IPS-NIHi7 (cell line): ENCODE data around the gene LRRK2.
A peak's percentile ranks its signal among the peaks of the same experiment; 100 is the strongest.
"Not testable (repeated sequence)": the region's sequence is repeated elsewhere in the genome, so short reads cannot be mapped to it uniquely, and the experiment has no call there.

ENCODE experiments used
- DNase-seq: peaks from one replicate; pipeline ENCODE4 v3.0.0; 2012; ENCODE audit warnings: mixed read lengths; ENCODE audit errors: extremely low spot score

Gene LRRK2

DNA sequence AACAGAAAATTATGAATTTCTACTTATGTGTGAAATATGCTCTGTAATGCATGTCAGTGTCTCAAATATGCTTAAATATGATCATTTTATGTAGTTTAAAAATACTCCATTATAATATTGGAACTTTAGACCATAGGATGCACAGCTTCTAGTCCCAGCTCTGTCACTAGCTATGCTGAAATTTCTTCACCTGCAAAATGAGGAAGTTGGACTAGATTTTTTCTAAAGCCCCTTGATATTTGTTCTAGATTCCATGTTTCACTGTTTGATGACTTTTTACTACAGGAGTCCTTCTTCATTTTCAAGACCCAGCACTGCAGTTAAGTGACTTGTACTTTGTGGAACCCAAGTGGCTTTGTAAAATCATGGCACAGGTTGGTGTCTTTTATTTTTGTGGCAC, 90.1 kb downstream of the LRRK2 start:
- no peak for DNase-seq

DNA sequence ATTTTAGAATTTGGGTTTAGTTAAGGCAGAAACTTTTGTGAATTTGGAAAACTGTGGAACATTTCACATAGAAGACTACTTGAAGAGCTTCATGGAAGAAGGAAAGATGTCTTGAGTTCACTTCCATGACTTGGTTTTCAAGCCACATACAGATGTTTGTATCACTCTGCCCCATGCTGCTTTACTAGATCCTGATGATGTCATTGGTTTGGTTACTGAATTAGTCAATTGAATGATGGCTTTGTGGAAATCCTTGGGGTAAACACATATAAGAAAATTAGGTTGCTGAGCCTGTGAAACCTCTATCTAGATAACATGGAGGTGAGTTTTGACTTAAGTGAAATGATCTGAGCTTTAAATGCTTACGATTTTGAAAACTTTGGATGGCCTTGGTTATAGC, 90.6 kb downstream of the LRRK2 start:
- DNase-seq, result no peak

DNA sequence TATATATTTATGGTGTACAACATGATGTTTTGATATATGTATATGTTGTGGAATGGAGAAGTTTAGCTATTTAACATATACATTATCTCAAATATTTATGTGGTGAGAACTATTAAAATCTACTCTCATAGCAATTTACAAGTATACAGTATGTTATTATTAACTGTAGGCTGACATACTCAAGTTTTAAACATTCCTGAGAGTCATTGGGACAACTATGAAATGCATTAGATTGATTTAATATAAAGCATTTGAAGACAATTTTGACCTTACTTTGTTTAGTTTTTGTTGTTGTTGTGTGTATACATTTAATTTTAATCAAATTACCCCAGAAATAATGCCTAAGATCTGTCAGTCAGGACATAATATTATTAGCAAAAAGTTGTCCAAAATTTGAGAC, 99.5 kb downstream of the LRRK2 start:
- DNase-seq, result no peak

DNA sequence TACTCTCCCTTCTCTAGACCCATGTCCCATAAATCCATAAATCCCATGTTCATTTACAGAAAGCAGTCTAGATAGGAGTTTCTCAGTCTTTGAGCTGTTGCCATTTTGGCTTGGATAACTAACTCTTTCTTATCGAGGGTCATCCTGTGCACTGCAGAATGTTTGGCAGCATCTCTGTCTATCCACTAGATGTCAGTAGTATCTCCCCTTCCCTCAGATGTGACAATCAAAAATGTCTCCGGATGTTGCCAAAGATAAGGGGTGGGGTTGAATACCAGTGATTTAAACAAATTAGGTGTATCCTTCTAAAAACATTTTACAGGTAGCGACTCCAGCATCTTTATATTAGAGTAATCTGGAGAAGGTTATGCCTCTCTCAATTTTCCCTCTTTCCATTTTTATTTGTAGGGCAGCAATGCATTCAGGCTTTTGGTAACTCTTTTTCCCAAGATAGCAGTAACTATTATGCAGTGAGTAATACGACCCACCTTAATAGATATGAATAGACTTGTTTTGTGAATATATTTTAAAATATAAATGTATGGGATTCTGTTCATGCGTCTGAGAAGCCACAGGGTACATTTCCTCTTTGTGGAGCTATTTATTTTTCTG, 100.7 kb downstream of the LRRK2 start:
- peak; percentile 63 for DNase-seq

DNA sequence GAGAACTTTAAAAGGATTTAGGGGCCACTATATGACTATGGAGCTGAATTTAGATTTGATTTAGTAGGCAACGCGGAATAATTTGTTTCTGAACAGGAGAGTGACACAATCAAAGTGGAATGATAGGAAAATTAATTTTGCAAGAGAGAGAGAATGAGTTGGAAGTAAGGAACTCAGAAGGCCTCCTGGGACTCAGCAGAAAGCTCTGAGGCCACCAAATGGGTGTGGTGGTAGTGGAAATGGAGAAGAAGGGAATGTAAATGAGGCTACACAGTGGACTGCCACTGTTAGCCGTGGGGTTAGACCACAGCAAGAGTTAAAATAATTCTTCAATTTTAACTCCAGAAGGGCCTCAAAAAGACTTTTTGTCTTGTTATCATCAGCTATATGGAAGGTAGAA, 102.7 kb downstream of the LRRK2 start:
- DNase-seq, result no peak

DNA sequence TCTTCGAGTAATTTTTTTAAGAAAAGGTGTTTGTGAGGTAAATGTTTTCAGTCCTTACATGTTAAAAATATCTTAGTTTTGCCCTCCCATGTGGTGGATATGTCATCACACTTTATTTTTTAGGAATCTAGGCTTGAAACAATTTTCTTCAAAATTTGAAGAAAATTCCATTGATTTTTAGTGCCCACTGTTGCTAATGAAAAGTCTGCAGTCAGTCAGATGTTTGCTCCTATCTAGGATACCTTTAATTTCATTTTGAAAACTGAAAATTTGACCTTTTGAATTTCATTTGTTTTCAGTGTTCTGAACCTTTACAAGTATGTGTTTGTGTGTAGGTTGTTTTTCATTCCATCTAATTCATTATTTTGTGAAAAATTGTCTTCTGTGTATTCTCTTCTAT, 105.4 kb downstream of the LRRK2 start:
- DNase-seq, result no peak

DNA sequence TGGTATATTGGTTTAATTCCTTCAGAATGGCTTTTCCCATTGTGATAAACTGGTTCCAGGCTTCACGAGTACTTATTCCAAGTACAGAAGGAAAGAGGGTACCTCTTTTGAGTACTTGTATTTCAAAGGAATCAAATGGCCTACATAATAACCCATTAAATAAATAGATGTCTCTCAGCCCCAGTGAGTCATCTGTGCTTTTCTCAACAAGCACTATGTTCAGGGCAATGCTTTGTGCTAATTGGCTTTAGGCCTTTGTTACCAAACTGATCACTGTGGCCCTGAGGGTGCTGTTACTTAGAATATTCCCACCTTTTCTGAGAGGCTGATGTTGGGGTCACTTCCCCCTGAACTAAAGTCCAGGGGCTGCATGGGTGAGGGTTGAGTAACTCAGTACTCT, 107.1 kb downstream of the LRRK2 start:
- no peak for DNase-seq

DNA sequence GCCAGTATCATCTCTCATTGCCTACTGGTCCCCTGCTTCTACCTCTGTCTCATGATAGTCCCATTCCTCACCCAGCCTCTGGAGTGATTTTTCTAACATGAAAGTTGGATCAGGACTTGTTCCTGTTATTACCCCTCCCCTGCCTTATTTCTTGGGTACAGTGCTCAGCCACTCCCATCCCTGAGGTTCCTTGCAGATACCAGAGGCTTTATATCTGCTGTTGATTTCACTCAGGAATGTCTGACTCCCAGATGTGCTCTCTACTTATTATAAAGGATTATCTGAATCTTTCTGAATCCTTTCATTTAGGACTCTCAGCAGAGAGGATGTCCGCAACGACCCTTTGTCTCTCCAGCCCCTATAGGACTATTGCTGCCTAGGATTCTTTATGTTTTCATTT, 111.2 kb downstream of the LRRK2 start:
- no peak for DNase-seq

DNA sequence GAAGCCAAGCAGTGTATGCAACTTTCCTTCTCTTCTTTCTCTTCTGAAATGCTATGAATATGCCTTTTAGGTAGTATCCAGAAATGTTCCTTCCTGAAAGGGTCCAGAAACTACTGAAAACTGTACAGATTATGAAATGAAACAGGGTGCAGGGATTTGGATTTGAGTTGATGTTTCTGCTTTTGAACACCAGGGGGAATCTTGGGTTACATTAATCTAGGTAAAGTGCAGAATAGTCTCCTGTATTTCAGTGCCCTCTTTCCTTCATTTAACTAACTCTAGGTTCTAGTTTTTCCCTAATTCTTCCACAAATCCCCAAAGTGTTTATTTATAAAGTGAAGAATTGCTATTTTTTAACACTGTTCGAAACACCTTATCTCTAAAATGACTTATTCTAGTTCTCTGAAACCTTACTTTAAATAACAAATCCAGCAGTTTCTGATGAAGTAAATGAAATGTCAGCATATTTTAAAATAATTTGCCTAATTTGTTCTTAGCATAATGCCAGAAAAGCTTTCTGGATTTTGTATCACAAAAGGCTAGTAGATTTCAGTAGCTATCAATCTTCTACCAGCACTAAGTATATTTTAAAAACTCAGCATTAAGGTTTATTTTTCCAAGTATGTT, 111.9 kb downstream of the LRRK2 start:
- peak; percentile 22 for DNase-seq

DNA sequence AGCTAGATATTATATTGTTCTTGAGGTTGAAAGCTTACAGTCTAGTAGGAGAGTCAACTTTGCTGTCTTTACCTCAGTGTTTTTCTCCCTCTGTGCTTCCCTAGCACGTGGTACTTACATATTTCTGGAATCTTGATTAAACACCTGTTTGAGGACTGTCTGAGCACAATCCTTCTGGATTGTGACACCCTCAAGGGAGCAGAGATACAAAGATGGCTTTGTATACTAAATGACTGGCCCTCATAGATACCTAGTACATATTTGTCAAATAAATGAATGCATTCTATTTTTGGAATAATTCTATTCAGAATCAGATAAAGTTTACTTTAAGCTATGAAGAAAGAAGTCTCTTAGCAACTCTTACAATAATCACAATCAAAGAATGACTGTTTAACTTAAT, 113.3 kb downstream of the LRRK2 start:
- DNase-seq, result no peak

DNA sequence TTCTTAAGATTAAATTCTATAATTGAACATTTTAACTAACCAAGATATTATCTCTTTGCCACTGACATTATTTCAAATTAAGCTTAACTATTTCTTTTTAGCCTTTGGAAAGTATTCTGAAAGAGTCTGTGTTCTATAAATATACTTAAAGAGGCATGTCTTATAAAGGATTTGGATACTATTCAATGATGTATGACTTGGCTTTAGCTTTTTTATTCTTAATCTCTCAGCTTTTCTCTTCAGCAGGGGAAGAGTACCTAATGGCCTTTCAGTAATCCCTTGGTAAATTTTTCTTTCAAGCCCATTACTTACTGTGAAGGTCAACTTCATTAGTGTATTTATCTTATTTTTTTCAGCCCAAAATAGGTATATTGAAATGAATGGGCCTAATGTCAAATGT, 113.8 kb downstream of the LRRK2 start:
- DNase-seq, result no peak

DNA sequence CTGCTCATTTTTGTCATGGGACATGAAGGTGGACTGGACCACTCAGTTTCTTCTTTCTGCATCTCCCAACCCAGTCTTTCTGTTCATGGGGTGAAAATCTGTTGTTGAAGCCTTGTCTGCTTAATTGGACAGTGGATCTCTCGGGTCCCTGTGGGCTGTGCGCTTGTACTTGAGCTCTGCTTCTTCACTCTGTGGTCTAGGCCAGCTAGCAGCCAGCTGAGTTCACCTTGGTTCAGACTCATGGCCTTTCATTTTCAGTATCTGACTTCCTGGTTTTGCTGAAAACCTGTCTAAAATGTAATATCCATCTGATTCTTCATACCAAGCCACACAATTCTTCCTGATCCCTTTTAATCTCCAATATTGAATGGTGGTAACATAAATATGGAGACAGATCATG, 117.2 kb downstream of the LRRK2 start:
- DNase-seq, result no peak

DNA sequence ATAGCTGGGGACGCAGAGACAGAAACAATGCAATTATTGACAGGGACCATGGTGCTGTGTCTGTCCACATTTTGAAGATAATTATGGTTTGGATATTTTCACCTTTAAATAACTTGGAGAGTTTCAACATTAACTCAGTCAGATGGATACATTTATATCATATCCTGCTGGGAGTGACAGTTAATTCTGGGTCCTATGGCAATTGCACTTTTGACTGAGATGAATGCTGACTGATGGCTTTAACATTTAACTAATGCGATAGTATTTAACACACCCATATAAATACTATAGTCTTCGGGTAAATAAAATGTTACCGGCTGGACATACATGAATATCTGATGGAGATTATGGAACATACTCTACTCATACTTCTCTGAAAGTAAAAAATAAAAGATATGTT, 118.3 kb downstream of the LRRK2 start:
- no peak for DNase-seq

DNA sequence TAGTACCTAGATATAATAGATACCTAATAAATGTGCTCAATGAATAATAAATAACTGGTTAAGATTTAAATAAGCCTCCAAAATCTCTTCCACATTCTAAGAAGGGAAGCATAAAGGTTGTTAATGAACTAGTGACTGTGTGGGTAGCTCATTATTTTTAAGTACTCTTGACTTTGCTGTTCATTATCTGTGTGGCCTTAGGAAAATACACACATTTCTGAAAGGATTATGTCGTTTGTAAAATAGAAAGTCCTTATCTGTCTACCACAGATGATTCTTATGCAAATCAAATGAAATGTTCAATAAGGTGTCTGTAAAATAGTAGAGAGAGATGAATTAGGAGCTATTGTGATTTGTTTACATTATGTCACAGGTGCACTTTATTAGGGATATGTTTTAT, 119.5 kb downstream of the LRRK2 start:
- DNase-seq, result no peak

DNA sequence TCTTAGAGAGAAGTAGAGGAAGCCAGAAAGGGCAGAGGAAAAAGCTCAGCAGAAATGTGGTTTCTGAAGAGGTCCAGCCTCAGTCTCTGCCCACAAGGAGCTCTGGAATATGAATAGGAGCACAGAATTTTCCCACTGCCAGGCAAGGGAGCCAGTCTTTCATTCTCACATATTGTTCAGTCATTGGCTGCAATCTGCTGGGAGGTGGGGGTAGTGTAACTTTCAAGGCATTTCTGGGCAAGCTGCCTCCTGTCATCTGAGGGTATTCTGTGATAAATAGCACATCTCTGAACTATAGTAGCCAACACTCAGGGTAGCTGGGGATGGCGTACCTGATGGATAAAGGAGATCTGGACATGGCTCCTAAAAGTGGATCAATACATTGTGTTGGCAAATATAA, 127.2 kb downstream of the LRRK2 start:
- no peak for DNase-seq

DNA sequence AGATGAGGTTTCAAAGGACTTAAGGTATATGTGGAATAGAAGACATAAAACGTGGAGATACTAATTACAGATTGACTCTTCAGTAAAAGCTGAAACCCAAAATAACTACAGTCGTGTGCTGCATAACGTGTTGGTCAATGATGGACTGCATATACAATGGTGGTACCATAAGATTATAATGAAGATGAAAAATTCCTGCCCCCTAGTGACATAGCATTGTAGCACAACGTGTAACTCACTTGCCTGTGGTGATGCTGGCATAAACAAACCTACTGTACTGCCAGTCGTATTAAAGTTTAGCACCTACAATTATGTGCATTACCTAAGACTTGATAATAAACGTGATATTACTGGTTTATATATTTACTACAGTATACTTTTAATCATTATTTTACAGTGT, 150.3 kb downstream of the LRRK2 start:
- DNase-seq, result no peak

DNA sequence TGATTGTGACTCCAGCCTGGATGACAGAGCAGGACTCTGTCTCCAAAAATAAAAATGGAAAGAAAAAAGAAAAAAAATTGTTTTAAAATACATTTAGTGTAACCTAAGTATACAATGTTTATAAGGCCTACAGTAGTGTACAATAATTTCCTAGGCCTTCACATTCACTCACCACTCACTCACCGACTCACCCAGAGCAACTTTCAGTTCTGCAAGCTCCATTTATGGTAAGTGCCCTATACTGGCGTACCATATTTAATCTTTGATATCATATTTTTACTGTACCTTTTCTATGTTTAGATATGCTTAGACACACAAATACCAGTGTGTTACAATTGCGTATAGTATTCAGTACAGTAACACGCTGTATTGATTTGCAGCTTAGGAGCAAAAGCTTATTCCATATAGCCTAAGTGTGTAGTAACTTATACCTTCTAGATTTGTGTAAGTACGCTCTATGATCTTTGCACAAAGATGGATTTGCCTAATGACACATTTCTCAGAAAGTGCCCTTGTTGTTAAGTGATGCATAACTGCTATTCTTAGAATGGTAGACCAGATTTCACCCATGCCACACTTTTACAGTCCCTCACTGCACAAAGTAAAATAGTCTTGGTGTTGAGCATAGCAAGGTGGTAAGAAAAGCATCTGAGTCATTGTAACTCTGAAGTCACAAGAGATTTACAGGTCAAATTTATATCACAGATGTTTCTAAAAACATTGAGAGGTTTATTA, 151.9 kb downstream of the LRRK2 start:
- DNase-seq, result no peak

DNA sequence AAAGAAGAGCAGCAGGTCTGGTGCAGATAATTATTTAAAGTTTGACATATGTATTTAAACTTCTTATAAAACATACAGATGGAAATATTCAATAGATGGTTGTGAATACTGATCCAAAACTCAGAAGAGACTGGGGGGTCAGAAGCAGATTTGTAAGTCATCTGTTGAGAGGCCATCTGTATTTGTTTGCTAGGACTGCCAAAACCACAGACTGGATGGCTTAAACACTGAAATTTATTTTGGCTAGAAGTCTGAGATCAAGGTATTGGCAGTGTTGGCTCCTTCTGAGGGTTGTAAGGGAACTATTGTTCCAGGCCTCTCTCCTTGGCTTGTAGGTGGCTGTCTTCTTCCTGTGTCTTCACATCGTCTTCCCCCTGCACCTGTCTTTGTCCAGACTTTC, 153.9 kb downstream of the LRRK2 start:
- no peak for DNase-seq

DNA sequence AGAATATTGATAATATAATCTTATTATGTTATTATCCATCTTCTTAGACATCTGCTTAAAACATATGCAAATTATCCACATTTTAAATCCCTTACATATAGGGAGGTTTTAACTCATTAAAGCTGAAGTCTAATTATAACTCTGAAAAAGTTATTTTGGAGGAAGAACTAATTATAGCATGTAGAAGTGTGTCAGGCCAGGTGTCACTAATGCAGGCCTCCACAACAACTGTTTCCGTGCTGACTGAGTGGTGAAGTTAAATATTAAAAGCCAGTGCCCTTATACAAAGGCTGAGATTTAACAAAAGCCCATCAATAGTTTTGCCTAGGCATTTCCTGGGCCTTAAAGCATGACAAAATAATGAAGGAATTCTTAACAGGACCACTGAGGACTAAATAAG, 157.4 kb downstream of the LRRK2 start:
- DNase-seq, result no peak

DNA sequence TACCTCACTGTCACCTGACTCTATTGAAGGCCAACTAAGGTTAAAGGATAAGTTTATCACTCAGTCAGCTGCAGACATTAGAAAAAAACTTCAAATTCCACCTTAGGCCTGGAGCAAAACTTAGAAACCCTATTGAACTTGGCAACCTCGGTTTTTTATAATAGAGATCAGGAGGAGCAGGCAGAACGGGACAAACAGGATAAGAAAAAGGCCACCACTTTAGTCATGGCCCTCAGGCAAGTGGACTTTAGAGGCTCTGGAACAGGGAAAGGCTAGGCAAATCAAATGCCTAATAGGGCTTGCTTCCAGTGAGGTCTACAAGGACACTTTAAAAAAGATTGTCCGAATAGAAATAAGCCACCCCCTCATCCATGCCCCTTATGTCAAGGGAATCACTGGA, 162.5 kb downstream of the LRRK2 start:
- DNase-seq, result not testable (repeated sequence)

DNA sequence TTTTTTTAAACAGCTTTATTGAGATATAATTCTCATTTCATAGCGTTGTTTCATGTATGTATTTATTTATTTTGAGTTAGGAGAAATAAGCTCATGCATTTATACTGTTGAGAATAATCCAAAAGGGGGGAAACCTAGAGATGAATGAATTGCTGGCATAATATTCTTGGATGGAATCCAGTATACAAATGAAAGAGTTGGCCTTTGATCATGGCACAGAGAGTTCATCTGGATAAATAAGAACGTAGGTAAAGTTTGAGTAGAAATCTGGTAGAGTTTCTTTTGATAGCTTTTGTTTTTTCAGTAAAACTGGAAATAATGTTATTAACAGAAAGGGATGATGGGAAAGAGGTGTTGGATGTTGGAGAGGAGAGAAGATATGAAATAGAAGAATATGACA, 166.2 kb downstream of the LRRK2 start:
- DNase-seq, result no peak

DNA sequence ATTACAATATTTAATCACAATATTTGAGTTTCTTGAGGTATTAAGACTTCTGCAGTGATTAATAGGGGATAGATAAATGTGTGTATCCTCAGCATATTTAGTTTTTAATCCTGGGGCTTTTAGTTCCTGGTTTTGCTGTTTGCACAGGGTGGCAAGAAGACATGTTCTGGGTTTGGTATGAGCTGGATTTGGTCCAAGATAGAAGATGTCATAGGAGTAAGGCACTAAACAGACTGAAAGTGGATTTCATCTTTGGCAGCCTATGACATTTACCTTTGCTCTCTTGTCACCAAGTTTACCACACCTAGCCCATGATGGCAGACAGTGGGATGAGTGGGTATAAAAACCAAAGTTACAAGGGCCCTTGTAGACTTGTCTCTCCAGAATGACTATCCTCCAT, 168.2 kb downstream of the LRRK2 start:
- no peak for DNase-seq

DNA sequence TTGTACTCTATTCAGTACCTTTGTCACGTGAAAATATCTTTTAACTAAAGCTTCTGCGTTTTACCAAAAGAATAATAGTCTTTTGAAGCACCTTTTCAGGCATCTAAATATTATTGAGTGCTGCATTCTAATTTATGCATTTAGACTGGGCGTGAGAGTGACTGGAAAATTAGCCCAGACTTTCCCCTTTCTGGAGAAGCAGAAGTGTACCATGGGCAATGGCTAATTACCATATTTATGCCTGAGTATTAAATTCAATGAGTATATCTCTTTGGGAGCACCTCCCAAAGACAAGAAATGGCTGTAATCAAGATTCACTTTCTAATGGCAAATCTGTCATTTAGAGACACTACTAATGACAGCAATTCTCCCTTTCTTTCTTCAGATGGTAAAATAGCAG, 174.9 kb downstream of the LRRK2 start:
- DNase-seq, result no peak
